Measurements from ENCODE around the gene NEU4. TPM values are rescaled to one million over a fixed set of nuclear protein-coding genes. Genes with fewer than 3 reads are reported as not detected.

Gene NEU4
- total and polyA plus RNA-seq, 3 donors from 2014 or later: 0.88 to 2.0 (median 1.6) TPM

- no peaks in the 10 kb centered on the region for H3K36me3 ChIP-seq (ENCODE audit: low read depth, missing control alignments)
- H3K4me3 ChIP-seq: no peak overlapping the region
- no peaks in the 10 kb centered on the region for H3K27me3 ChIP-seq
- intact Hi-C loops (cut with DNase I; ENCODE audit: low total_unique reads): no loop called here
- 91 to 96% methylated on average over 1 of the region's 1 CpG for WGBS, 2 donors
- H3K9me3 ChIP-seq: no peaks in the 10 kb centered on the region
- TF ChIP-seq POLR2A (IDR thresholded peaks at IDR 0.05): no peak
- TF ChIP-seq CTCF (IDR thresholded peaks at IDR 0.05): no peak
- peak overlapping the region in 1 of 2 donors; percentile 89 for H3K27ac ChIP-seq
- no peak for DNase-seq
- peaks cover 27% of the 10 kb centered on the region for H3K4me1 ChIP-seq
Measured at GRCh38 chr2:241861264-241861663, 52.3 kb downstream of the NEU4 start.

GRCh38 chr2:241862093-241862492 lies 53.1 kb downstream of the NEU4 start:
- Histone ChIP-seq H3K27me3 (no peaks in the 10 kb centered on the region), H3K9me3 (no peaks in the 10 kb centered on the region), H3K4me3 (no peak overlapping the region), H3K4me1 (peaks cover 27% of the 10 kb centered on the region), H3K27ac (no peak overlapping the region), H3K36me3 (ENCODE audit: low read depth, missing control alignments) (no peaks in the 10 kb centered on the region)
- TF ChIP-seq POLR2A (IDR thresholded peaks at IDR 0.05): no peak
- no peak for TF ChIP-seq CTCF (IDR thresholded peaks at IDR 0.05)
- intact Hi-C loops (cut with DNase I; ENCODE audit: low total_unique reads): no loop called here
- WGBS, 2 donors: 87 to 90% methylated on average over 8 of the region's 8 CpGs
- DNase-seq: no peak

- Histone ChIP-seq H3K27me3 (no peaks in the 10 kb centered on the region), H3K27ac (no peak overlapping the region), H3K4me3 (no peak overlapping the region), H3K9me3 (no peaks in the 10 kb centered on the region), H3K36me3 (ENCODE audit: low read depth, missing control alignments) (no peaks in the 10 kb centered on the region), H3K4me1 (peaks cover 27% of the 10 kb centered on the region)
- no peak for TF ChIP-seq POLR2A (IDR thresholded peaks at IDR 0.05)
- no peak for TF ChIP-seq CTCF (IDR thresholded peaks at IDR 0.05)
- DNase-seq: no peak
- WGBS, 2 donors: 77 to 78% methylated on average over 15 to 22 of the region's 22 CpGs
- intact Hi-C loops (cut with DNase I; ENCODE audit: low total_unique reads): no loop called here
Measured at GRCh38 chr2:241862775-241863535, 54.0 kb downstream of the NEU4 start.

- H3K9me3 ChIP-seq: no peaks in the 10 kb centered on the region
- H3K36me3 ChIP-seq (ENCODE audit: low read depth, missing control alignments): no peaks in the 10 kb centered on the region
- TF ChIP-seq CTCF (IDR thresholded peaks at IDR 0.05) (no peak), POLR2A (IDR thresholded peaks at IDR 0.05) (no peak)
- DNase-seq: peak; percentile 64
- H3K4me1 ChIP-seq: peaks cover 26% of the 10 kb centered on the region
- no peak overlapping the region for H3K27ac ChIP-seq
- intact Hi-C loops (cut with DNase I; ENCODE audit: low total_unique reads): no loop called here
- H3K27me3 ChIP-seq: no peaks in the 10 kb centered on the region
- 19 to 25% methylated on average over 17 to 28 of the region's 29 CpGs for WGBS, 2 donors
- no peak overlapping the region for H3K4me3 ChIP-seq
Measured at GRCh38 chr2:241863536-241863954, 54.6 kb downstream of the NEU4 start.

All from testis (tissue), 3 donors.